Small intestine (tissue), 7 donors: ENCODE results near the gene OGFR. TPM values are rescaled to one million over a fixed set of nuclear protein-coding genes. Genes with fewer than 3 reads are reported as not detected.

Experiments used
- DNase-seq, 2 donors: peaks; one replicate each; pipeline versions ENCODE4 v3.0.0 to v3.0.0-alpha.2; 2013
- FAIRE-seq: peaks from 2 replicates; lab custom pipeline; 2012; peaks lifted over from hg19 to GRCh38; lab: Jason Lieb, UNC
- H3K27ac ChIP-seq, 3 donors: one replicate each; pipeline ENCODE4 v1.5.1; 2013; ENCODE audit warnings: low read length in 2 of 3, mild to moderate bottlenecking in 2 of 3, control low read depth in 1 of 3, inconsistent platforms in 1 of 3, low read depth in 1 of 3, moderate library complexity in 1 of 3
- H3K27me3 ChIP-seq, 3 donors: one replicate each; pipeline ENCODE4 v1.6.1; 2013; ENCODE audit warnings: low read length in 3 of 3, inconsistent platforms in 1 of 3; ENCODE audit not compliant: control insufficient read depth in 3 of 3, insufficient read depth in 3 of 3
- H3K36me3 ChIP-seq, 3 donors: one replicate each; pipeline ENCODE4 v1.6.1; 2013; ENCODE audit warnings: low read length in 3 of 3, inconsistent platforms in 1 of 3, low read depth in 1 of 3, mild to moderate bottlenecking in 1 of 3, moderate library complexity in 1 of 3; ENCODE audit not compliant: control insufficient read depth in 3 of 3, insufficient read depth in 2 of 3
- H3K4me1 ChIP-seq, 3 donors: one replicate each; pipeline ENCODE4 v1.6.1; 2013; ENCODE audit warnings: low read length in 2 of 3, inconsistent platforms in 1 of 3, low read depth in 1 of 3, mild to moderate bottlenecking in 1 of 3, moderate library complexity in 1 of 3; ENCODE audit not compliant: control insufficient read depth in 3 of 3, insufficient read depth in 2 of 3
- H3K4me3 ChIP-seq, 3 donors: one replicate each; pipeline ENCODE4 v1.5.1; 2013; ENCODE audit warnings: low read length in 3 of 3, control low read depth in 1 of 3, inconsistent platforms in 1 of 3, low read depth in 1 of 3, mild to moderate bottlenecking in 1 of 3, moderate library complexity in 1 of 3
- H3K9me3 ChIP-seq, 2 donors: one replicate each; pipeline ENCODE4 v1.6.1; 2013; ENCODE audit warnings: low read depth in 1 of 2, low read length in 1 of 2; ENCODE audit not compliant: control insufficient read depth in 2 of 2, insufficient read depth in 1 of 2
- WGBS, 3 donors: extraction: QIAGEN DNeasy Blood & Tissue Kit; methylation state at CpG; one replicate each; pipeline ENCODE4 v1.1.7; 2013; 5-methylcytosine and 5-hydroxymethylcytosine counted together
- polyA plus RNA-seq, 4 donors: library from polyadenylated mRNA; stranded (reverse) in 3 of 4; unstranded in 1 of 4; fragments of 200-250 nt in 3 of 4; fragments of 120-200 nt in 1 of 4; gene quantifications; one replicate each; pipeline versions ENCODE4 v1.2.1 to v1.2.3, GENCODE V29; 2013
- donor health status: healthy with polysubstance abuse.
- donor health status: control.
- donor health status: control.
- donor health status: Bipolar disorder and iron deficiency.
- donor health status: healthy.

OGFR gene
- polyA plus RNA-seq, 4 donors = 46.6 to 88.3 (median 66.3) TPM

DNA sequence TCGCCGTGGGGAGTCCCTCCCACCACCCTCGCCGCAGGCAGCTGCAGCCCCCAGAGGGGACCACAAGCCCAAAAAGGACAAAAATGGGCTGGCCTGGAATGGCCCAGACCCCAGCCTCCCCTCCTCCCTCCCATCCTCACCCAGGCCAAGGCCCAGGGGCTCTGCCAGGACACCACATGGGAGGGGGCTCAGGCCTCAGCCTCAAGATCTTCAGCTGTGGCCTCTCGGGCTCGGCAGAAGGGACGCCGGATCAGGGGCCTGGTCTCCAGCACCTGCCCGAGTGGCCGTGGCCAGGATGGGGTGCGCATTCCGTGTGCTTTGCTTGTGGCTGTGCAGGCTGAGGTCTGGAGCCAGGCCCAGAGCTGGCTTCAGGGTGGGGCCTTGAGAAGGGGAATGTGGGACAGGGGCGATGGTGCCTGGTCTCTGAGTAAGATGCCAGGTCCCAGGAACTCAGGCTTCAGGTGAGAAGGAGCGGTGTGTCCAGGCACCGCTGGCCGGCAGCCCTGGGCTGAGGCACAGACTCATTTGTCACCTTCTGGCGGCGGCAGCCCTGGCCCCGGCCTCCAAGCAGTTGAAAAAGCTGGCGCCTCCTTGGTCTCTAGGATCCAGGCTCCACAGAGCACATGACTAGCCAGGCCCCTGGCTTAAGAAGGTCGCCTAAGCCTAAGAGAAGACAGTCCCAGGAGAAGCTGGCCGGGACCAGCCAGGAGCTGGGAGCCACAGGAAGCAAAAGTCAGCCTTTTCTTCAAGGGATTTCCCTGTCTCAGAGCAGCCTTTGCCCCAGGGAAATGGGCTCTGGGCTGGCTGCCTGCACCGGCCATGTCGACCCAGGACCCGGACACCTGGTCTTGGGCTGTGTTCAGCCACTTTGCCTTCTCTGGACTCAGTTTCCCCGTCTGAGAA, 43.5 kb upstream of the OGFR start:
- Histone ChIP-seq H3K9me3 (no peaks in the 10 kb centered on the region), H3K4me1 (no peaks in the 10 kb centered on the region), H3K27ac (no peak overlapping the region), H3K4me3 (no peak overlapping the region), H3K27me3 (peaks cover 0 to 1% (median 0%) of the 10 kb centered on the region in 3 donors), H3K36me3 (no peaks in the 10 kb centered on the region)
- DNase-seq (no peak), FAIRE-seq (no peak)
- 69 to 71% (median 70%) methylated on average over 26 of the region's 26 CpGs for WGBS, 3 donors

- 90 to 96% (median 93%) methylated on average over 6 of the region's 6 CpGs for WGBS, 3 donors
- DNase-seq = no peak
- H3K27ac ChIP-seq = no peak overlapping the region
- H3K36me3 ChIP-seq = no peaks in the 10 kb centered on the region
- peaks cover 0 to 1% (median 0%) of the 10 kb centered on the region in 3 donors for H3K27me3 ChIP-seq
- H3K4me3 ChIP-seq = no peak overlapping the region
- H3K9me3 ChIP-seq = no peaks in the 10 kb centered on the region
- no peaks in the 10 kb centered on the region for H3K4me1 ChIP-seq
- no peak for FAIRE-seq
These were observed 42.9 kb upstream of the OGFR start for GRCh38 chr20:62761759-62762131.

GRCh38 chr20:62762376-62762775, 42.3 kb upstream of the OGFR start:
- FAIRE-seq (no peak), DNase-seq (no peak)
- peaks cover 0 to 1% (median 0%) of the 10 kb centered on the region in 3 donors for H3K27me3 ChIP-seq
- H3K4me1 ChIP-seq = no peaks in the 10 kb centered on the region
- WGBS, 3 donors = 81 to 89% (median 83%) methylated on average over 22 of the region's 22 CpGs
- no peak overlapping the region for H3K4me3 ChIP-seq
- no peak overlapping the region for H3K27ac ChIP-seq
- no peaks in the 10 kb centered on the region for H3K36me3 ChIP-seq
- H3K9me3 ChIP-seq = no peaks in the 10 kb centered on the region

GRCh38 chr20:62762801-62763368, 41.8 kb upstream of the OGFR start:
- no peak for FAIRE-seq
- WGBS, 3 donors = 85 to 89% (median 88%) methylated on average over 16 of the region's 16 CpGs
- peaks cover 0 to 1% (median 0%) of the 10 kb centered on the region in 3 donors for H3K27me3 ChIP-seq
- no peak for DNase-seq
- H3K27ac ChIP-seq = no peak overlapping the region
- H3K9me3 ChIP-seq = no peaks in the 10 kb centered on the region
- no peaks in the 10 kb centered on the region for H3K4me1 ChIP-seq
- H3K36me3 ChIP-seq = no peaks in the 10 kb centered on the region
- H3K4me3 ChIP-seq = no peak overlapping the region

- Histone ChIP-seq H3K4me1 (peaks cover 0 to 1% (median 0%) of the 10 kb centered on the region in 3 donors), H3K36me3 (no peaks in the 10 kb centered on the region), H3K27ac (no peak overlapping the region), H3K27me3 (peaks cover 0 to 1% (median 0%) of the 10 kb centered on the region in 3 donors), H3K9me3 (no peaks in the 10 kb centered on the region), H3K4me3 (no peak overlapping the region)
- DNase-seq (no peak), FAIRE-seq (no peak)
- 93 to 98% (median 95%) methylated on average over 4 of the region's 4 CpGs for WGBS, 3 donors
These were observed 41.2 kb upstream of the OGFR start for GRCh38 chr20:62763404-62763803.

DNA sequence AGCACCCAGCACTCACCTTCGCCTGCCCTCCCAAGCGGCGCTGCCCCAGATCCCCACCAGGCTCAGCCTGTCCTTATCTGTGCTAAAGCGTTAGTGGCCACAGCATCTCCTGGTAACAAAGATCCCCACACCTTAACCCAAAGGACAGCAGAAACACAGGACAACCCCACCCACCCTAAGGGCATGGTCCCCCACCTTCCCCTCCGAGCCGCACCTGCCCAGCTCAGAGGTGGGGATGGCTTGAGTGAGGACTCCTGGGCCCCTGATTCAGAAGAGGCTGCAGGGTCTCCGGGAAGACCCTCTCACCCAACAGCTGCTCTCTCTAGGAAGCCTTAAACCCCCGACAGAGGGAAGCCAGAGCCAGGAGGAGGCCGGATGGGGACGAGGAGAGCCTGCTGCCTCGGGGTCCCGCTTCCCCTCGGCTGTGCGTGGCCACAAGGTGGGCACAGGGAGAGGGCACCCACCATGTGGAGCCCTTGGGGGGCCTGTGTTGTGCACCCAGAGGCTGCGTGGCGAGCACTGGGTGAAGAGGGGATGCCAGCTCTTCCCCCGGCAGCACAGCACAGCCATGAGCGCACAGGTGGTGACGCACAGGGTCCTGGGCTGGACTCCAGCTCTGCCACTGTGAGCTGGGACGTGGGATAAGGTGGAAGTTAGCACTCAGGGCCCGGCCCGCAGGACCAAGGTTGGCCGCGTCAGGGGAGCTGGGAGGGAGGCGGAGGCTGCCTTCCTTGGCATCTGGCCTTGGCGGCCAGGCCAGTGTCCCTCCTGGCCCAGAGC, 40.3 kb upstream of the OGFR start:
- H3K27me3 ChIP-seq = peaks cover 0 to 1% (median 0%) of the 10 kb centered on the region in 3 donors
- WGBS, 3 donors = 87 to 92% (median 92%) methylated on average over 25 to 26 of the region's 26 CpGs
- no peaks in the 10 kb centered on the region for H3K36me3 ChIP-seq
- H3K4me3 ChIP-seq = no peak overlapping the region
- peaks cover 0 to 7% (median 0%) of the 10 kb centered on the region in 3 donors for H3K4me1 ChIP-seq
- no peak for FAIRE-seq
- no peak overlapping the region for H3K27ac ChIP-seq
- H3K9me3 ChIP-seq = no peaks in the 10 kb centered on the region
- no peak for DNase-seq

GRCh38 chr20:62765021-62765420, 39.6 kb upstream of the OGFR start:
- H3K4me3 ChIP-seq = no peak overlapping the region
- peaks cover 0 to 1% (median 0%) of the 10 kb centered on the region in 3 donors for H3K27me3 ChIP-seq
- no peak overlapping the region for H3K27ac ChIP-seq
- H3K4me1 ChIP-seq = peaks cover 0 to 7% (median 0%) of the 10 kb centered on the region in 3 donors
- no peak for FAIRE-seq
- no peaks in the 10 kb centered on the region for H3K9me3 ChIP-seq
- no peaks in the 10 kb centered on the region for H3K36me3 ChIP-seq
- 87 to 98% (median 88%) methylated on average over 6 of the region's 6 CpGs for WGBS, 3 donors
- no peak for DNase-seq

GRCh38 chr20:62765432-62766070, 39.1 kb upstream of the OGFR start:
- Histone ChIP-seq H3K4me3 (no peak overlapping the region), H3K27ac (no peak overlapping the region), H3K4me1 (peaks cover 0 to 7% (median 0%) of the 10 kb centered on the region in 3 donors), H3K36me3 (no peaks in the 10 kb centered on the region), H3K27me3 (peaks cover 0 to 1% (median 0%) of the 10 kb centered on the region in 3 donors), H3K9me3 (no peaks in the 10 kb centered on the region)
- DNase-seq (no peak), FAIRE-seq (no peak)
- WGBS, 3 donors = 81 to 90% (median 86%) methylated on average over 14 to 15 of the region's 15 CpGs
